Esophagus squamous epithelium (tissue), 5 donors: ENCODE results near the gene TBX10. TPM values are rescaled to one million over a fixed set of nuclear protein-coding genes. Genes with fewer than 3 reads are reported as not detected.

Experiments used
- DNase-seq: peaks from one replicate; lab custom pipeline; 2025; lab: John Stamatoyannopoulos, UW
- H3K27ac ChIP-seq, 4 donors: fragments of 200-600 bp; sonication (generic); one replicate each; pipeline ENCODE4 v1.5.1; 2016 to 2019; ENCODE audit warnings: mild to moderate bottlenecking in 1 of 4
- H3K27me3 ChIP-seq, 4 donors: fragments of 200-600 bp; sonication (generic); 1 replicate in 3 of 4; 2 replicates in 1 of 4; pipeline versions ENCODE4 v1.5.1 to v1.6.0; 2017 to 2021; ENCODE audit warnings: antibody characterized with exemption in 1 of 4
- H3K36me3 ChIP-seq, 3 donors: fragments of 200-600 bp; sonication (generic); one replicate each; pipeline ENCODE4 v1.5.1; 2016 to 2019
- H3K4me1 ChIP-seq, 3 donors: fragments of 200-600 bp; sonication (generic); one replicate each; pipeline ENCODE4 v1.5.1; 2017 to 2019
- H3K4me3 ChIP-seq, 4 donors: fragments of 200-600 bp; sonication (generic); 1 replicate in 3 of 4; 2 replicates in 1 of 4; pipeline ENCODE4 v1.5.1; 2016 to 2019; ENCODE audit warnings: mild to moderate bottlenecking in 2 of 4, moderate library complexity in 1 of 4
- H3K9me3 ChIP-seq, 3 donors: fragments of 200-600 bp; sonication (generic); one replicate each; pipeline ENCODE4 v1.5.1; 2016 to 2019
- CTCF ChIP-seq, 6 experiments: fragments of 450-650 bp in 4 of 6; fragments of 200-600 bp in 2 of 6; sonication (generic) in 2 of 6; IDR thresholded peaks; one replicate each; pipeline ENCODE4 v1.5.1; 2016 to 2019; ENCODE audit warnings: antibody characterized with exemption in 6 of 6, mild to moderate bottlenecking in 4 of 6, moderate library complexity in 4 of 6
- POLR2A ChIP-seq, 4 donors: fragments of 450-650 bp; IDR thresholded peaks; one replicate each; pipeline ENCODE4 v1.6.1; 2017; ENCODE audit warnings: antibody characterized with exemption in 4 of 4, mild to moderate bottlenecking in 4 of 4, moderate library complexity in 3 of 4
- WGBS, 2 donors: methylation state at CpG; one replicate each; pipeline ENCODE4 v1.1.5; 2018; 5-methylcytosine and 5-hydroxymethylcytosine counted together
- intact Hi-C: fragments of 100-400 bp; cut with DNase I; formaldehyde crosslinking; loops from one replicate; pipeline ENCODE4 v1.15.0; 2022
- total RNA-seq, 4 donors: library from RNA; depleted of rRNA; stranded (reverse); fragments of >200 nt; gene quantifications; one replicate each; pipeline ENCODE4 v1.1.0, GENCODE V29; 2016
- donor health status: DM: yes; HTN: yes; CAD: no.

The TBX10 gene
- total RNA-seq, 4 donors from 2014 or later = not detected

GRCh38 chr11:67647471-67647870 lies 7.9 kb upstream of the TBX10 start:
- peaks cover 0 to 27% (median 0%) of the 10 kb centered on the region in 3 donors for H3K4me1 ChIP-seq
- no peak overlapping the region for H3K4me3 ChIP-seq
- peaks cover 0 to 6% (median 0%) of the 10 kb centered on the region in 3 donors for H3K9me3 ChIP-seq
- TF ChIP-seq POLR2A (IDR thresholded peaks at IDR 0.05) (no peak), CTCF (IDR thresholded peaks at IDR 0.05) (no peak)
- intact Hi-C loops = no loop called here
- H3K27me3 ChIP-seq = peaks cover 0 to 48% (median 0%) of the 10 kb centered on the region in 4 donors
- WGBS, 2 donors = 43 to 66% methylated on average over 4 to 8 of the region's 15 CpGs
- H3K27ac ChIP-seq = no peak overlapping the region
- DNase-seq = no peak
- H3K36me3 ChIP-seq = no peaks in the 10 kb centered on the region

- peaks cover 0 to 22% (median 0%) of the 10 kb centered on the region in 3 donors for H3K4me1 ChIP-seq
- no peak overlapping the region for H3K4me3 ChIP-seq
- no peak overlapping the region for H3K27ac ChIP-seq
- H3K27me3 ChIP-seq = peaks cover 0 to 55% (median 0%) of the 10 kb centered on the region in 4 donors
- WGBS, 2 donors = 58 to 64% methylated on average over 6 to 9 of the region's 24 CpGs
- no peaks in the 10 kb centered on the region for H3K36me3 ChIP-seq
- DNase-seq = no peak
- peaks cover 0 to 6% (median 0%) of the 10 kb centered on the region in 3 donors for H3K9me3 ChIP-seq
- TF ChIP-seq CTCF (IDR thresholded peaks at IDR 0.05) (peak in 1 of 6 experiments; percentile 8), POLR2A (IDR thresholded peaks at IDR 0.05) (no peak)
- intact Hi-C loops = no loop called here
These were observed 7.2 kb upstream of the TBX10 start for GRCh38 chr11:67646535-67647336.

- H3K27me3 ChIP-seq = peaks cover 0 to 64% (median 0%) of the 10 kb centered on the region in 4 donors
- peaks cover 0 to 22% (median 0%) of the 10 kb centered on the region in 3 donors for H3K4me1 ChIP-seq
- H3K4me3 ChIP-seq = no peak overlapping the region
- peaks cover 0 to 6% (median 0%) of the 10 kb centered on the region in 3 donors for H3K9me3 ChIP-seq
- DNase-seq = no peak
- no peak for TF ChIP-seq CTCF (IDR thresholded peaks at IDR 0.05)
- TF ChIP-seq POLR2A (IDR thresholded peaks at IDR 0.05) = no peak
- 81 to 83% methylated on average over 7 to 15 of the region's 24 CpGs for WGBS, 2 donors
- no peaks in the 10 kb centered on the region for H3K36me3 ChIP-seq
- H3K27ac ChIP-seq = no peak overlapping the region
- intact Hi-C loops = no loop called here
These were observed 6.2 kb upstream of the TBX10 start for GRCh38 chr11:67645521-67646461.

GRCh38 chr11:67644472-67645418 lies 5.2 kb upstream of the TBX10 start:
- TF ChIP-seq CTCF (IDR thresholded peaks at IDR 0.05) = no peak
- no peak for TF ChIP-seq POLR2A (IDR thresholded peaks at IDR 0.05)
- intact Hi-C loops = no loop called here
- Histone ChIP-seq H3K4me3 (no peak overlapping the region), H3K27me3 (peaks cover 0 to 65% (median 0%) of the 10 kb centered on the region in 4 donors), H3K4me1 (peaks cover 0 to 21% (median 0%) of the 10 kb centered on the region in 3 donors), H3K9me3 (peaks cover 0 to 6% (median 0%) of the 10 kb centered on the region in 3 donors), H3K36me3 (no peaks in the 10 kb centered on the region), H3K27ac (no peak overlapping the region)
- no peak for DNase-seq
- 73 to 100% methylated on average over 1 to 11 of the region's 22 CpGs for WGBS, 2 donors
